ENCODE data around the gene CASR.

CASR gene

GRCh38 chr3:122324871-122325323, 141.4 kb downstream of the CASR start, which contains the start of gene CSTA:
CSTA (plus strand) TSS chr3:122325248; CDS start chr3:122325293, 45 bp downstream.
- peak; percentile 84 for DNase-seq (ENCODE audit: low spot score)
- H3K27ac ChIP-seq = peak within 1 kb of the TSS; percentile 55
- no peak for TF ChIP-seq CTCF (conservative IDR thresholded peaks at IDR 0.05; ENCODE audit: low read depth)
- CTCF ChIA-PET = interaction anchor here (1.6 kb wide), 1 partner anchor 18 kb away, joined by 12 read pairs; no protein-coding TSS in a partner anchor
- POLR2A ChIA-PET (ENCODE audit: low non-redundant PET) = interaction anchor here (0.6 kb wide), 1 partner anchor 17 kb away, joined by 5 read pairs; no protein-coding TSS in a partner anchor

GRCh38 chr3:122325769-122326168, 142.3 kb downstream of the CASR start:
- DNase-seq (ENCODE audit: low spot score) = no peak
- TF ChIP-seq CTCF (conservative IDR thresholded peaks at IDR 0.05; ENCODE audit: low read depth) = no peak
- POLR2A ChIA-PET (ENCODE audit: low non-redundant PET) = no interaction called here

GRCh38 chr3:122331886-122332285, 148.4 kb downstream of the CASR start:
- ChIA-PET CTCF (interaction anchor here (0.6 to 0.7 kb wide), 4 partner anchors 14 to 252 kb away, joined by 3 to 4 read pairs (median 3); no protein-coding TSS in a partner anchor), POLR2A (ENCODE audit: low non-redundant PET) (no interaction called here)

More at GRCh38 chr3:122325769-122326168, 142.3 kb downstream of the CASR start:
- peak overlapping the region; percentile 55 for H3K27ac ChIP-seq
- CTCF ChIA-PET = interaction anchor here (1.6 kb wide), 1 partner anchor 19 kb away, joined by 12 read pairs; no protein-coding TSS in a partner anchor

GRCh38 chr3:122332551-122332950, 149.1 kb downstream of the CASR start:
- DNase-seq (ENCODE audit: low spot score) = no peak
- POLR2A ChIA-PET (ENCODE audit: low non-redundant PET) = no interaction called here
- CTCF ChIA-PET = interaction anchor here (0.6 to 0.7 kb wide), 3 partner anchors 14 to 207 kb away, joined by 3 to 4 read pairs (median 3); no protein-coding TSS in a partner anchor
- no peak overlapping the region for H3K27ac ChIP-seq
- no peak for TF ChIP-seq CTCF (conservative IDR thresholded peaks at IDR 0.05; ENCODE audit: low read depth)

More at GRCh38 chr3:122331886-122332285, 148.4 kb downstream of the CASR start:
- TF ChIP-seq CTCF (conservative IDR thresholded peaks at IDR 0.05; ENCODE audit: low read depth) = no peak
- no peak for DNase-seq (ENCODE audit: low spot score)
- no peak overlapping the region for H3K27ac ChIP-seq
